Activated T-cell treated with anti-CD3 and anti-CD28 coated beads, Interleukin-2, amount 50 U/mL, for 72 hours (primary cell): Measurements from ENCODE around the gene ACOT6. TPM values are rescaled to one million over a fixed set of nuclear protein-coding genes. Genes with fewer than 3 reads are reported as not detected.
A peak's percentile ranks its signal among the peaks of the same experiment; 100 is the strongest.
"Not testable (repeated sequence)": the region's sequence is repeated elsewhere in the genome, so short reads cannot be mapped to it uniquely, and the experiment has no call there.

Source experiments
- ATAC-seq, 2 donors: fragments of 150-1000 bp; cut with Tn5 transposase; replicated peaks in 1 of 2; 2 replicates each; pipeline ENCODE4 v1.10.0; 2021; ENCODE audit warnings: moderate library complexity in 2 of 2, mild to moderate bottlenecking in 1 of 2
- DNase-seq, 2 donors: peaks; one replicate each; pipeline ENCODE4 v3.0.0; 2021 to 2022; ENCODE audit warnings: mixed read lengths in 1 of 2
- H3K27ac Mint-ChIP-seq: one replicate; pipeline ENCODE4 v1.8.0; 2022; ENCODE audit warnings: mild to moderate bottlenecking, moderate library complexity, mixed read lengths
- H3K27me3 Mint-ChIP-seq: one replicate; pipeline ENCODE4 v1.8.0; 2022; ENCODE audit warnings: low read depth, mixed read lengths
- H3K36me3 Mint-ChIP-seq, 2 donors: one replicate each; pipeline ENCODE4 v1.8.0; 2022; ENCODE audit warnings: mixed read lengths in 2 of 2, mild to moderate bottlenecking in 1 of 2; ENCODE audit not compliant: insufficient read depth in 2 of 2
- H3K4me1 Mint-ChIP-seq: one replicate; pipeline ENCODE4 v1.8.0; 2022; ENCODE audit warnings: low read depth, mixed read lengths
- H3K4me3 Mint-ChIP-seq, 2 donors: one replicate each; pipeline ENCODE4 v1.8.0; 2022; ENCODE audit warnings: mild to moderate bottlenecking in 2 of 2, mixed read lengths in 2 of 2, moderate library complexity in 2 of 2
- H3K9me3 Mint-ChIP-seq, 2 donors: one replicate each; pipeline ENCODE4 v1.8.0; 2022; ENCODE audit warnings: mixed read lengths in 2 of 2
- total RNA-seq, 2 donors: library from RNA; stranded (reverse); gene quantifications; one replicate each; pipeline ENCODE4 v1.2.3, GENCODE V29; 2022

ACOT6 gene
- total RNA-seq, 2 donors from 2014 or later = not detected

DNA sequence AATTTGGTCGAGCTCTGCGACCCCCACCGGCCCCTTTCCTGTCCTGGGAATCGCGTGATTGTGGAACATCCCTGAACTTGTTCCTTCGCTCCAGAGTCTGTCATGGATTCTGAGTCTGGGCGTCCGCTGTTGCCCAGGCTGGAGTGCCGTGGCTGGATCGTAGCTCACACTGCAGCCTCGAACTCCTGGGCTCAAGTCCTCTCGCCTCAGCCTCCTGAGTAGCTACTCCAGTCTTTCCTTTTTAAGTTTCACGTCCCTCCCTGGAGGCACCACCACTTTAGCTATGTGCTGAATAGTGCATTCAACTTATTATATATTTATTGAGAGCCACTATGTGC, 698 bp downstream of the ACOT6 start:
- Mint-ChIP-seq H3K9me3 (no peaks in the 10 kb centered on the region), H3K4me1 (peaks cover 5% of the 10 kb centered on the region), H3K27me3 (no peaks in the 10 kb centered on the region), H3K36me3 (no peaks in the 10 kb centered on the region), H3K27ac (no peak overlapping the region), H3K4me3 (peak overlapping the region; percentile 86 to 89)
- ATAC-seq = peak in 1 of 2 donors; percentile 20
- DNase-seq = no peak

DNA sequence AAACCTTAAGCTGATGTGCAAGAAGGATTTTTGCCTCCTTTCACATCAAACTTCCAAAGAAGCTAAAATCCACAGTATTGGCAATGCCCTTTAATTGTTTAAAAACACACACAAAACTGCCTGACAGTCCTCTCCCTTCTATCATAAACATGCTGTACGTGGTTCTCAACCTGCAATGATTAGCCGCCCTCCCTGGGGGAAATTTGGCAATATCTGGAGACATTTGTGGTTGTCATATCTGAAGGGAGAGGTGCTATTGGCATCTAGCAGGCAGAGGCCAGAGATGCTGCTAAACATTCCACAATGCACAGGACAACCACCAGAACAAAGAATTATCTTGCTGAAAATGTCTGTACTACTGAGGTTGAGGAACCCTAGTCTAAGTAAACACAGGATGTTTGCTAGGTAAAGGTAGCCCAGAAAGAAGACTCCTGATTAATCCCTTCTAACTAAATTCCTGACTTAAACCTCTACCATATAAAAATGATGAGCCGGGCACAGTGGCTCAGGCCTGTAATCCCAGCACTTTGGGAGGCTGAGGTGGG, 1.2 kb downstream of the ACOT6 start:
- Mint-ChIP-seq H3K4me3 (peak overlapping the region; percentile 86 to 89), H3K27ac (no peak overlapping the region), H3K27me3 (no peaks in the 10 kb centered on the region), H3K36me3 (no peaks in the 10 kb centered on the region), H3K9me3 (no peaks in the 10 kb centered on the region), H3K4me1 (peaks cover 5% of the 10 kb centered on the region)
- no peak for ATAC-seq
- no peak for DNase-seq

DNA sequence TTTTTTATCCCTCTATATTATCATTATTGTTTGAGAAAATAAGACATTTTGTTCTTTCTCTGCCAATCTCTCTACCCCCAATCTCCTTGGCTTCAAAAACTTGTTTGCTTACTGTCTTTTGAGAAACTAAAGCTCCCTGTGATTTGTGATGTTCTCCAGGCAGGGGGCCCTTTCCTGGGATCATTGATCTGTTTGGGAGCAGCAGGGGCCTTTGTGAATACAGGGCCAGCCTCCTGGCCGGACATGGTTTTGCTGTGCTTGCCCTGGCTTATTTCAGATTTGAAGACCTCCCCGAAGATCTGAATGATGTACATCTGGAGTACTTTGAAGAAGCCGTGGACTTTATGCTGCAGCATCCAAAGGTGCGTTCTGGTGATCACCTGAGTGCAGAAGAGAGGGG, 4.5 kb downstream of the ACOT6 start:
- ATAC-seq = no peak
- no peak for DNase-seq
- no peaks in the 10 kb centered on the region for H3K9me3 Mint-ChIP-seq
- no peaks in the 10 kb centered on the region for H3K36me3 Mint-ChIP-seq
- no peak overlapping the region for H3K4me3 Mint-ChIP-seq
- H3K27me3 Mint-ChIP-seq = no peaks in the 10 kb centered on the region
- no peak overlapping the region for H3K27ac Mint-ChIP-seq
- H3K4me1 Mint-ChIP-seq = peaks cover 5% of the 10 kb centered on the region

DNA sequence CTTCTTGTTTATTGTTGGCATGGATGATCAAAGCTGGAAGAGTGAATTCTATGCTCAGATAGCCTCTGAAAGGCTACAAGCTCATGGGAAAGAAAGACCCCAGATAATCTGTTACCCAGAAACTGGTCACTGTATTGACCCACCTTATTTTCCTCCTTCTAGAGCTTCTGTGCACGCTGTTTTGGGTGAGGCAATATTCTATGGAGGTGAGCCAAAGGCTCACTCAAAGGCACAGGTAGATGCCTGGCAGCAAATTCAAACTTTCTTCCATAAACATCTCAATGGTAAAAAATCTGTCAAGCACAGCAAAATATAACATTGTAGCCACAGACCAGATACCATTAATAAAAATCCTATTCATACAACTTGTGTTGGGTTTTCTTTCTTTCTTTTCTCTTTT, 7.2 kb downstream of the ACOT6 start:
- ATAC-seq = no peak
- H3K4me1 Mint-ChIP-seq = no peaks in the 10 kb centered on the region
- no peaks in the 10 kb centered on the region for H3K36me3 Mint-ChIP-seq
- no peak for DNase-seq
- no peaks in the 10 kb centered on the region for H3K27me3 Mint-ChIP-seq
- H3K4me3 Mint-ChIP-seq = no peak overlapping the region
- H3K27ac Mint-ChIP-seq = no peak overlapping the region
- H3K9me3 Mint-ChIP-seq = no peaks in the 10 kb centered on the region

DNA sequence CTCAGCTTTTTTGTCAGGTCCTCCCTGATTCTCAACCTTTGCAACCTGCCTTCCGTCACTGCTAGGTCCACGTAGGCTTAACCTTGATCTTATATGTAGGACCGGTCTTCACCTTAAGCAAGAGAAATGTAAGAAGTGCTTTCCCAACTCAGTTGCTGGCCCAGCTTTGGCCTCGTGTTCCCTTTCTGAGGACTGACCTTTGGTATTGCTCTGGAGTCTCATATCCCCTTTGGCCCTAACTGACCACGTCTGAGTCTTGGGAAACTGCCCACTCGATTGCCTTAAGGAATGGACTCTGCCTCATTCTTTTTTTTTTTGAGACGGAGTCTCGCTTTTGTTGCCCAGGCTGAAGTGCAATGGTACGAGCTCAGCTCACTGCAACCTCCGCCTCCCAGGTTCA, 8.0 kb downstream of the ACOT6 start:
- ATAC-seq = no peak
- H3K27ac Mint-ChIP-seq = no peak overlapping the region
- no peaks in the 10 kb centered on the region for H3K4me1 Mint-ChIP-seq
- no peak for DNase-seq
- no peaks in the 10 kb centered on the region for H3K27me3 Mint-ChIP-seq
- no peaks in the 10 kb centered on the region for H3K9me3 Mint-ChIP-seq
- no peaks in the 10 kb centered on the region for H3K36me3 Mint-ChIP-seq
- no peak overlapping the region for H3K4me3 Mint-ChIP-seq

DNA sequence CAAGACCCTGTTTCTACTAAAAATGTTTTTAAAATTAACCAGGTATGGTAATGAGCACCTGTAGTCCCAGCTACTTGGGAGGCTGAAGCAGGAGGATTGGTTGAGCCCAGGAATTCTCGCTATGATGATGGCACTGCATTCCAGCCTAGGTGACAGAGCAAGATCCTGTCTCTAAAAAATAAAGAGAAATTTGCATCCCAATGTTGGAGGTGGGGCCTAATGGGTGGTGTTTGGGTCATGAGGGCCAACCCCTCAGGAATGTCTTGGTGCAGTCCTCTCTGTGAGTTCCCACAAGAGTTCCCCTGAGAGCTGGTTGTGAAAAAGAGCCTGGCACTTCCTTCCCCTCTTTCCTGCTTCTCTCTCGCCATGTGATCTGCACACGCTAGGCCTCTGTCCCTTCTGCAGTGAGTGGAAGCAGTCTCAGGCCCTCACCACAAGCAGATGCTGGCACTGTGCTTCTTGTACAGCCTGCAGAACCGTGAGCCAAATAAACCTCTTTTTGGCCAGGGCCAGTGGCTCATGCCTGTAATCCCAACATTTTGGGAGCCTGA, 11.3 kb downstream of the ACOT6 start:
- H3K27me3 Mint-ChIP-seq = no peaks in the 10 kb centered on the region
- ATAC-seq (no peak), DNase-seq (no peak)
- H3K27ac Mint-ChIP-seq = no peak overlapping the region
- H3K4me1 Mint-ChIP-seq = peaks cover 7% of the 10 kb centered on the region
- no peaks in the 10 kb centered on the region for H3K36me3 Mint-ChIP-seq
- no peak overlapping the region for H3K4me3 Mint-ChIP-seq
- H3K9me3 Mint-ChIP-seq = no peaks in the 10 kb centered on the region

DNA sequence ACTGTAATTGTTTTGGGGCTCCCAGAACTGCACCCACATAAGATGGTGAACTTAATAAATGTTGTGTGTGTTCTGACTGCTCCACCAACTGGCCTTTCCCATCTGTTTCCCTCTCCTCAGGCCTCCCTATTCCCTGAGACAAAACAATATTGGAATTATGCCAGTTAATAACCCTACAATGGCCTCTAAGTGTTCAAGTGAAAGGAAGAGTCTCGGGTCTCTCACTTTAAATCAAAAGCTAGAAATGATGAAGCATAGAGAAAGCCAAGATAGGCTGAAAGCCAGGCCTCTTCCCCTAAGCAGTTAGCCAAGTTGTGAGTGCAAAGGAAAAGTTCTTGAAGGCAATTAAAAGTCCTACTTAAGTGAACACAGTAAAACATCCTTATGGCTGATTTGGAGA, 13.4 kb downstream of the ACOT6 start:
- peaks cover 7% of the 10 kb centered on the region for H3K4me1 Mint-ChIP-seq
- H3K27ac Mint-ChIP-seq = no peak overlapping the region
- H3K9me3 Mint-ChIP-seq = no peaks in the 10 kb centered on the region
- no peaks in the 10 kb centered on the region for H3K36me3 Mint-ChIP-seq
- H3K4me3 Mint-ChIP-seq = no peak overlapping the region
- DNase-seq (no peak), ATAC-seq (no peak)
- H3K27me3 Mint-ChIP-seq = no peaks in the 10 kb centered on the region

DNA sequence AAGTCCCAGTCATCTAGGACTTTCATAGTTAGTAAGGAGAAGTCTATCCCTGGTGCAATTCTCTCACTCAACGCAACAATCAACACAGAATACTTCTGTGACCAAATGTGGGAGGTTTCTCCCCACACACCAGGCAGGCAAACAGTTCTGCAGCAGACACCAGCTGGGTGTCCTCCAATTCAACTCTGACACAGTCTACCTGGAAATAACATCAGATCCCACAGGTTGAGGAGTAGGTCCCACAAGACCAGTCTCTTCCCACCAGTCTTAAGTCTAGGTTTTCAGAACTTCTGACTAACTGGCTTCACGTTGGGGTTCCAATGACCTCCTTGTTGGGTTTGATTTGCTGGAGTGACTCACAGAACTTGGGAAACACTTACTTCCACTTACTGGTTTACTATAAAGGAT, 14.8 kb downstream of the ACOT6 start:
- Mint-ChIP-seq H3K4me1 (peaks cover 7% of the 10 kb centered on the region), H3K27me3 (no peaks in the 10 kb centered on the region), H3K36me3 (no peaks in the 10 kb centered on the region), H3K4me3 (no peak overlapping the region), H3K9me3 (no peaks in the 10 kb centered on the region), H3K27ac (no peak overlapping the region)
- ATAC-seq (peak; percentile 69 to 87), DNase-seq (peak in 1 of 2 donors; percentile 11)

DNA sequence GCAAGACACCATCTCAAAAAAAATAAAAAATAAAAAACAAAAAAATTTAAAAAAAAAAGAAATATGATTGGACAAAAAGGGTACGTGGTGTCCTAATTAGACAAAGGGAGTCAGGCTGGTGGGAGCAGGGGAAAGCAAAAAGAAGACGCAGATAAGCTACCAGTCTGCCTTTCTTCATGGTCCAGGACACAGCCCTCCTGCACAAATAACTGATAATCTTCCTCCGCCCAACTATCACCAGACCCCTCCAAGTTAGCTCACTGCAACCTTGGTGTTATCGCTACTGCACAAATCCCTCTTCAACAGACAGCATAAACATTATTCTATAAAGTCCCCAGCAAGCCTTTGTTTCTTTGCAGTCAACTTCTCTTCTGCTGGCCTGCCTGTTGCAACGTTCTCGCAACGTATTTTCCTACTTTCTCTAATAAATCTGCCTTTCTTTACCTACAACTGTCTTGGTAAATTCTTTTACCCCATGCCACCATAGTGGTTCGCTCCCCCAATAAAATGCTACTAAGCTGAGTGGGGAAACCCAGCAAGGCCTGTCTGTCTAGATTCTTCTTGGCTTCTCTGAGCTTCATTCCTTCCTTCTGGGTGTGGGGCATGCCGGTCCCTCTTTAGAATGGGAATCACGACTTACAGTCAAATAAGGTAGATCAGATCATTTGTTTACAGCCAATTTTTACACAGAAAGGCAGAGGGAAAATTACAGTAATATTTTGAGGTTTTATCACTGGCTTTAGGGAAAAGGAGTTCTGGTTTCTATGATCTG, 17.9 kb downstream of the ACOT6 start:
- Mint-ChIP-seq H3K9me3 (no peaks in the 10 kb centered on the region), H3K27ac (no peak overlapping the region), H3K27me3 (no peaks in the 10 kb centered on the region), H3K4me3 (no peak overlapping the region), H3K36me3 (no peaks in the 10 kb centered on the region), H3K4me1 (peaks cover 20% of the 10 kb centered on the region)
- ATAC-seq (no peak), DNase-seq (no peak)

DNA sequence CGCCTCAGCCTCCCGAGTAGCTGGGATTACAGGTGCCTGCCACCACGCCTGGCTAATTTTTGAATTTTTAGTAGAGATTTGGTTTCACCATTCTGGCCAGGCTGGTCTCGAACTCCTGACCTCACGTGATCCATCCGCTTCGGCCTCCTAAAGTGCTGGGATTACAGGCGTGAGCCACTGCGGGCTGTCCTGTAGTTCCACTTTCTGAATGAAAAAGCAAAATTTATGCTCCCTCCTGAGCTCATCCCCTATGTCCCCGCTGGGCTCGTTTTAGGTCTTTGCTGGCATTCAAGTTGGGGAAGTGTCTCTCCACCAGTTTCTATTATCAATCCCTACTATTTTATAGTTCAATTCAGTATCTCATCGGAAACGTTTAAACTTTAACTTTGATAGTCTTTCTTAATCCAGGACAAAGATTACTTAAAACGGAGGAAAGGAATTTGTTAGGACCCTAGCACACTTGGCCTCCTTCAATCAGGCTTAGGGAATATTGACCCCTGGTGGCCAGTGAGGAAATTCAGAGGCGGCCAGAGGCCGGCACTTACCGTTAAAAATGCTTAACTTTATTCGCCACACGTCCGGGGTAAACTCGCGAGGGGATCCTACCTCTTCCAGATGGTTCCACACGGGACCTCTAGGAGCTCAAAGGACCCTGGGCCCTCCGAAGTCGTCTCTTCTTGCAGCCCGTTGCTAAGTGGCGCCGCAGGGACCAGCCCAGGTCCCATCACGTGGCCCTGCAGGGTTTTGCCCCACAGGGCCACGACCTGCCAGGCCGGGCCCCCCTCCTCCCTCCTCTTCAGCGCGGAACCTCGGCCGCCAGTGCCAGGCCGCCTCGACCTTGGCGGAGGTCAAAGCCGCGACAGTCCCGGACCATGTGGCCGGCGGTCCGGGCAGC, 21.0 kb downstream of the ACOT6 start:
- Mint-ChIP-seq H3K4me3 (peak overlapping the region; percentile 75 to 84), H3K27ac (no peak overlapping the region), H3K4me1 (peaks cover 13% of the 10 kb centered on the region), H3K27me3 (no peaks in the 10 kb centered on the region), H3K36me3 (no peaks in the 10 kb centered on the region), H3K9me3 (no peaks in the 10 kb centered on the region)
- DNase-seq = peak; percentile 62 to 71
- ATAC-seq = peak; percentile 86 to 90

DNA sequence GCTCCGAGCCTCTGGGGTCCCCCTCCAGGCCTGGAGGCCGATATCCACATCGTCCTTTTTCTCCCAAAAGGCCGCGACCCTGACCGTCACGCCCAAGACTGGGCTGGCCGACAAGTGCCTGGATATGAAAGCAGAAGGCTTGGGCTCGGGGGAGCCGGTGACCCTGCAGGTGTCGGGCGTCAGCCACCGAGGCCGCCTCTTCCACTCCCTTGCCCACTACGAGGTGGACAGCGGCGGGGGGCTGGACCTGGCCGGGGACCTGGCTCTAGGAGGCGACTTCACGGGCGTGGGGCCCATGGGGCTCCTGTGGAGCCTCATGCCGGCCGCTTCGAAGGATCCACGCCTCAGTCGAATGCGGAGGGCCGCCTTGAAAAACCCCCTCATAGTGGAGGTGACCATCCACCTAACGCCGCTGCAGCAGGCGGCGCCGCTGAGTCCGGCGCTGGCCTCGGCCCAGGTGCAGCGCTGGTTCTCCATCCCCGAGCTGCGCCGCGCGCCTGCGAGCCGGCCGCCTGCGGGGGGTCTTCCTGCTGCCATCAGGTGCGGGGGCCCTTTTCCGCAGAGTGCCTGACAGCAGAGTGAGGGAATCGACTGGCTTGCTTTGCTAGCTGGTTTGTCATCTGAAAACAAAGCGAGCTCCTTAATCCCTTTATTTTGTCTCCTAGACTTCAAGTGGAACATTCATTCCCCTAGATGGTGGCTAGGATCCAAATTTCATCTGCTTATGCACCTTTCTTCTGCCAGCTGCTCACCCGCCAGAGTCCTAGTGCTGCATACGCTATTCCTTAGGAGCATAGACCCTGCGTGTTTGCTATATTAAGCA, 21.9 kb downstream of the ACOT6 start:
- ATAC-seq = peak; percentile 27 to 40
- Mint-ChIP-seq H3K27me3 (no peaks in the 10 kb centered on the region), H3K36me3 (no peaks in the 10 kb centered on the region), H3K4me1 (peaks cover 17% of the 10 kb centered on the region), H3K27ac (no peak overlapping the region), H3K9me3 (no peaks in the 10 kb centered on the region), H3K4me3 (peak overlapping the region; percentile 75 to 84)
- DNase-seq = peak in 1 of 2 donors; percentile 13

DNA sequence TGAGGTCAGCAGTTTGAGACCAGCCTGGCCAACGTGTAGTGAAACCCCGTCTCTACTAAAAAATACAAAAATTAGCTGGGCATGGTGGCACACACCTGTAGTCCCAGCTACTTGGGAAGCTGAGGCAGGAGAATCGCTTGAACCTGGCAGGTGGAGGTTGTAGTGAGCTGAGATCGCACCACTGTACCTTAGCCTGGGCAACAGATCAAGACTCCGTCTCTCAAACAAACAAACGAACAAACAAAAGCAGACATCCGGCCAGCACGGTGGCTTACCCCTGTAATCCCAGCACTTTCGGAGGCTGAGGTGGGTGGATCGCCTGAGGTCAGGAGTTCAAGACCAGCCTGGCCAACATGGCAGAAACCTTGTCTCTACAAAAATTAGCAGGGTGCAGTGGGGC, 24.0 kb downstream of the ACOT6 start:
- H3K4me3 Mint-ChIP-seq, H3K36me3 Mint-ChIP-seq, H3K27ac Mint-ChIP-seq, DNase-seq, H3K9me3 Mint-ChIP-seq, ATAC-seq, H3K27me3 Mint-ChIP-seq: not testable (repeated sequence)
- peaks cover 24% of the 10 kb centered on the region for H3K4me1 Mint-ChIP-seq
